Fibroblast of skin of right quadriceps (primary cell): ENCODE results near the gene MAP7.

Experiments
- DNase-seq: peaks from one replicate; pipeline ENCODE4 v3.0.0-alpha.2; 2013

MAP7 gene

GRCh38 chr6:136370988-136371728 lies 179.1 kb downstream of the MAP7 start:
- no peak for DNase-seq

- no peak for DNase-seq
Measured at GRCh38 chr6:136365776-136366354, 184.4 kb downstream of the MAP7 start.

GRCh38 chr6:136362421-136363356 lies 187.5 kb downstream of the MAP7 start:
- no peak for DNase-seq

- no peak for DNase-seq
Measured at GRCh38 chr6:136361787-136362186, 188.4 kb downstream of the MAP7 start.

- DNase-seq, result no peak
Measured at GRCh38 chr6:136360783-136361182, 189.4 kb downstream of the MAP7 start.

- no peak for DNase-seq
Measured at GRCh38 chr6:136359851-136360250, 190.4 kb downstream of the MAP7 start.

- DNase-seq, result no peak
Measured at GRCh38 chr6:136351518-136352110, 198.6 kb downstream of the MAP7 start.

- DNase-seq, result no peak
Measured at GRCh38 chr6:136350914-136351313, 199.3 kb downstream of the MAP7 start.

- no peak for DNase-seq
Measured at GRCh38 chr6:136347847-136348246, 202.4 kb downstream of the MAP7 start.

- no peak for DNase-seq
Measured at GRCh38 chr6:136345145-136345544, 205.1 kb downstream of the MAP7 start.

GRCh38 chr6:136344420-136344819 lies 205.8 kb downstream of the MAP7 start:
- peak; percentile 92 for DNase-seq

- DNase-seq, result no peak
Measured at GRCh38 chr6:136343700-136344099, 206.5 kb downstream of the MAP7 start.

- DNase-seq, result no peak
Measured at GRCh38 chr6:136343275-136343674, 206.9 kb downstream of the MAP7 start.

GRCh38 chr6:136341967-136342366 lies 208.3 kb downstream of the MAP7 start:
- DNase-seq, result peak; percentile 19

- DNase-seq, result no peak
Measured at GRCh38 chr6:136341367-136341766, 208.9 kb downstream of the MAP7 start.

GRCh38 chr6:136338486-136338885 lies 211.7 kb downstream of the MAP7 start:
- no peak for DNase-seq

GRCh38 chr6:136337606-136338005 lies 212.6 kb downstream of the MAP7 start:
- DNase-seq, result no peak

- DNase-seq, result no peak
Measured at GRCh38 chr6:136337121-136337520, 213.1 kb downstream of the MAP7 start.

- no peak for DNase-seq
Measured at GRCh38 chr6:136335736-136336363, 214.4 kb downstream of the MAP7 start.

GRCh38 chr6:136334853-136335252 lies 215.4 kb downstream of the MAP7 start:
- no peak for DNase-seq

- no peak for DNase-seq
Measured at GRCh38 chr6:136334465-136334846, 215.8 kb downstream of the MAP7 start.

GRCh38 chr6:136333824-136334464 lies 216.3 kb downstream of the MAP7 start:
- no peak for DNase-seq
